H1 (cell line): Measurements from ENCODE around the gene ARHGEF40. TPM values are rescaled to one million over a fixed set of nuclear protein-coding genes. Genes with fewer than 3 reads are reported as not detected.

Experiments
- EGR1 ChIP-seq: IDR thresholded peaks from 2 replicates; pipeline ENCODE4 v1.6.1; 2011; ENCODE audit warnings: low read depth, low read length, borderline replicate concordance
- EP300 ChIP-seq, 2 experiments: IDR thresholded peaks; 1 replicate in 1 of 2; 2 replicates in 1 of 2; pipeline ENCODE4 v1.6.1; 2011 to 2012; ENCODE audit warnings: low read depth in 2 of 2, low read length in 2 of 2, mild to moderate bottlenecking in 2 of 2, borderline replicate concordance in 1 of 2, inconsistent platforms in 1 of 2, moderate library complexity in 1 of 2
- polyA plus RNA-seq, 7 experiments: library from polyadenylated mRNA; depleted of rRNA in 3 of 7; stranded (reverse) in 5 of 7; unstranded in 2 of 7; fragments of >200 nt in 5 of 7; fragments of 200-250 nt in 2 of 7; gene quantifications; 1 replicate in 5 of 7; 2 replicates in 1 of 7; 4 replicates in 1 of 7; pipeline versions ENCODE4 v1.2.1 to v1.2.3, GENCODE V29; 2011 to 2013; ENCODE audit warnings: missing spikeins in 2 of 7, mixed read lengths in 2 of 7
- total RNA-seq: library from RNA; stranded (reverse); fragmentation: NEBNext Ultra II Directional; extraction: Animal tissue kit (Norgen Biotek cat#: 25700); gene quantifications from 2 replicates; pipeline ENCODE4 v1.2.1, GENCODE V29; 2021

The ARHGEF40 gene
- total and polyA plus RNA-seq, 2 of the 8 experiments (the other 6 are each of a cell fraction or from before 2014, with no cell fraction given) = 53.1 to 101 TPM

DNA sequence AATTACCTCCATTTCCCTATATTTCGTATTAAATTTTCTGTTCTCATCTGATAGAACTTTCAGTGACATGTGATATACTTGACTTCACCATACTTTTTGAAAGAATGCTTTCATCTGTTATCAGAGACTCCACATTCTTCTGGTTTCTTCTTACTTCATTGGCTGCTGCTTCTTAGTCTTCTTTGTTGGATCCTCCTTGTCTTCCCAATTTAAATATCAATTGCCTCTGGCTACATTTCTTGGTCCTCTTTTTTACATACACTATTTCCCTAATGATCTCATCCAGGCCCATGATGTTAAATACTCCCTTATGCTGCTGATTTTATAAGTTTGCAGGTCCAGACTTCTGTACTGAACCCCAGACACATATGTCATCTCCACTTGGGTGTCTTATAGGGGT, 63.8 kb downstream of the ARHGEF40 start (continued):
- no peak for TF ChIP-seq EGR1
- TF ChIP-seq EP300 (IDR thresholded peaks at IDR 0.05; ENCODE audit: borderline replicate concordance in 1 of 2, low read depth in 2 of 2, low read length in 2 of 2) = no peak
